ENCODE measurements around the gene GPR32. TPM values are rescaled to one million over a fixed set of nuclear protein-coding genes. Genes with fewer than 3 reads are reported as not detected.

GPR32 gene
- total and polyA plus RNA-seq, 3 donors from 2014 or later: not detected

DNA sequence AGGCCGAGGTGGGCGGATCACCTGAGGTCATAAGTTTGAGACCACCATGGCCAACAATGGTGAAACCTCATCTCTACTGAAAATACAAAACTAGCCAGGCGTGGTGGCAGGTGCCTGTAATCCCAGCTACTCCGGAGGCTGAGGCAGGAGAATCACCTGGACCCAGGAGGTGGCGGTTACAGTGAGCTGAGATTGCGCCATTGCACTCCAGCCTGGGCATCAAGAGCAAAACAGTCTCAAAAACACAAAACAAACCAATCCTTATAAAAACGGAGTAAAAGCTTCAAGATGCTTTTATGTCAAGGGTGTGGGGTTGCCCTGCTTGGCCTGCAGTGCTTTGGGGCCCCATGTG lies 27.1 kb downstream of the GPR32 start:
- TF ChIP-seq, protein P1, sequence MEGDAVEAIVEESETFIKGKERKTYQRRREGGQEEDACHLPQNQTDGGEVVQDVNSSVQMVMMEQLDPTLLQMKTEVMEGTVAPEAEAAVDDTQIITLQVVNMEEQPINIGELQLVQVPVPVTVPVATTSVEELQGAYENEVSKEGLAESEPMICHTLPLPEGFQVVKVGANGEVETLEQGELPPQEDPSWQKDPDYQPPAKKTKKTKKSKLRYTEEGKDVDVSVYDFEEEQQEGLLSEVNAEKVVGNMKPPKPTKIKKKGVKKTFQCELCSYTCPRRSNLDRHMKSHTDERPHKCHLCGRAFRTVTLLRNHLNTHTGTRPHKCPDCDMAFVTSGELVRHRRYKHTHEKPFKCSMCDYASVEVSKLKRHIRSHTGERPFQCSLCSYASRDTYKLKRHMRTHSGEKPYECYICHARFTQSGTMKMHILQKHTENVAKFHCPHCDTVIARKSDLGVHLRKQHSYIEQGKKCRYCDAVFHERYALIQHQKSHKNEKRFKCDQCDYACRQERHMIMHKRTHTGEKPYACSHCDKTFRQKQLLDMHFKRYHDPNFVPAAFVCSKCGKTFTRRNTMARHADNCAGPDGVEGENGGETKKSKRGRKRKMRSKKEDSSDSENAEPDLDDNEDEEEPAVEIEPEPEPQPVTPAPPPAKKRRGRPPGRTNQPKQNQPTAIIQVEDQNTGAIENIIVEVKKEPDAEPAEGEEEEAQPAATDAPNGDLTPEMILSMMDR (IDR thresholded peaks at IDR 0.05): no peak
- no peak for TF ChIP-seq POLR2A (IDR thresholded peaks at IDR 0.05)
- Histone ChIP-seq H3K36me3 (ENCODE audit: low read depth, missing control alignments) (no peaks in the 10 kb centered on the region), H3K9me3 (no peaks in the 10 kb centered on the region), H3K4me3 (no peak overlapping the region), H3K27me3 (no peaks in the 10 kb centered on the region), H3K4me1 (peaks cover 2% of the 10 kb centered on the region), H3K27ac (no peak overlapping the region)
- WGBS, 2 donors: 91 to 92% methylated on average over 7 of the region's 7 CpGs
- DNase-seq: no peak
- intact Hi-C loops (cut with DNase I; ENCODE audit: low total_unique reads): loop anchor here (10.0 kb wide), 1 partner anchor 433 kb away; the partner anchor contains the start of gene NAPSA

DNA sequence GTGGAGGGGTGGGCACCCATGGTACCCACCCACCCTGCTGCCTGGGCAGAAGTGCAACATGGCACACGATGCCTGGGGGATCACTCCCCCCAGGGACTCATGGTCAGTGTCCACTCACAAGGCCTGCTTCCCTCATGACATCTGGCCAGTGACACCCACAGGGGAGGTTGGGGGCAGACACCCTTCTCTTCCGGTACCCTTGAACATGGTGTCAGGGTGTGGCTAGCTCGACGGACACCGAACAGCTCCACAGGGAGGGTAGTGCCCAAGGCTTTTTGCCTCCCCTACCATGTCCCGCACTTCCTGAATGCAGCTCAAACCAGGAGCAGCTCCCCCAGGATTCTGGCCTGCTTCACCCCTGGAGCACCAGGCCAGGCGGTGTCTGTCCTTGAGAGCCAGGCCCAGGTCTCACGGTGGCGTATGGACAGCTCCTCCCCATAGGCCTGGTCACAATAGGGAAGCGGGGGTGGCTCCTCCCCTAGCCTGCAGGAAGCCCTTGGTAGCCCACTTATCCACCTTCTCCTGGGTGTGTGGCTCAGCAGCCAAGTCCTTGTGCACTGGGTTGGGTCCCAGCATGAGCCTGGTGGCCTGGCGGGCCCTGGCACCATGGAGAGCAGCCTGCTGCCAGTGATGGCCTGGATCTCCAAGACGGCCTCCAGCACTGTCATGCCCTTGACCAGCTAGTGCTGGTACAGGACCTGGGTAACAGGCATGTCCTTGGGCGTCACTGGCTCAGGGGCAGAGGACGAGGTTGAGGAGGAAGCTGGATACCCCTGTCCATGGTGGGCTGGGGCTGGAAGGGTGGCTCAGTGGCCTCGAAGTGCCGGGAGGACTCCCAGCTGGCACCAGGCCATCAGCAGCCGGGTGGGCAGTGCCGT lies 27.8 kb downstream of the GPR32 start:
- DNase-seq: no peak
- Histone ChIP-seq H3K4me1 (peaks cover 6% of the 10 kb centered on the region), H3K27me3 (no peaks in the 10 kb centered on the region), H3K36me3 (ENCODE audit: low read depth, missing control alignments) (no peaks in the 10 kb centered on the region), H3K27ac (no peak overlapping the region), H3K4me3 (no peak overlapping the region), H3K9me3 (no peaks in the 10 kb centered on the region)
- WGBS, 2 donors: 71% methylated on average over 17 of the region's 18 CpGs; no CpG with 5 or more reads in 1 of the 2 donors
- no peak for TF ChIP-seq POLR2A (IDR thresholded peaks at IDR 0.05)
- TF ChIP-seq, protein P1 (IDR thresholded peaks at IDR 0.05): no peak
- intact Hi-C loops (cut with DNase I; ENCODE audit: low total_unique reads): loop anchor here (10.0 kb wide), 1 partner anchor 433 kb away; the partner anchor contains the start of gene NAPSA

DNA sequence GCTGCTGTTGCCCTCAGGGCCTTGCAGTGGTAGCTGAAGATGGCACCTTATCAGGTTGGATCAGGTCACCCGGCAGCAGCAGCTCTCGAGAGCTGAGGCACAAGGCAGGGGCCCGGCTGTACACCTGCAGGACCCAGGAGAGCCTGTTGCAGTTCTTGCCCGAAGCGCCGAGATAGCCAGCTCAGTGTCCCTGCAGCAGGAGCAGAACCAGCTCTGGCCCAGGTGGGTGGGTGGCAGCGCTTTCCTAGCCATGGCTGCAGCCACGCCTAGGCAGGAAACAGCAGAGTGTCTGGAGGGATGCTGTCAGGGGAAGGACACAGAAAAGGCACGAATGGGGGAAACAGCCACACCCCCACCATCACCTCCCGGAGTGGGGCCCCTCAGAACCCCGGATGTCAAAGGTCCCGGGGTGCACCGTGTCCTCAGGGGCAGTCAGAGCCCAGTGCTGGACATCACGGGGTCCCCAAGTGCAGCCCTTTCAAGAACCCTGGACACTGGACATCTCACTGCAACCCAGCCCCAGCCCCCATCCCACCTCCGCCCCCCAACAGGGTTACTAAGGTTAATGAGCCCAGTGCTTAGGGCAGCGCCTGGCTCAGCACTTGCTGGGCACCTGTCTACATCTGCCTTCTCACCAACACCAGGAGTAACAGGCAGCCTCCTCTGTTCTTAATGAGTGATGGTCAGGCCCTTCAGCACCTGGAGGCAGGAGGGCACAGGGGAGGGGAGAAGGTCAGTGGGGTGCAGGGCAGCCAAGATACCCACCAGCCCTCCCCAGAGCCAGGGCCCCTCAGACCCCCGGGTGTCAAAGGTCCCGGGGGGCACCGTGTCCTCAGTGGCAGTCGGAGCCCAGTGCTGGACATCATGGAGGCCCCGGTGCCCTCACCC lies 28.6 kb downstream of the GPR32 start:
- Histone ChIP-seq H3K4me3 (no peak overlapping the region), H3K9me3 (no peaks in the 10 kb centered on the region), H3K27ac (no peak overlapping the region), H3K27me3 (no peaks in the 10 kb centered on the region), H3K4me1 (peaks cover 15% of the 10 kb centered on the region), H3K36me3 (ENCODE audit: low read depth, missing control alignments) (no peaks in the 10 kb centered on the region)
- intact Hi-C loops (cut with DNase I; ENCODE audit: low total_unique reads): loop anchor here (10.0 kb wide), 1 partner anchor 434 kb away; the partner anchor contains the start of gene NAPSA
- TF ChIP-seq POLR2A (IDR thresholded peaks at IDR 0.05): no peak
- TF ChIP-seq, protein P1 (IDR thresholded peaks at IDR 0.05): no peak
- WGBS, 2 donors: 86 to 87% methylated on average over 6 to 20 of the region's 21 CpGs
- DNase-seq: no peak

DNA sequence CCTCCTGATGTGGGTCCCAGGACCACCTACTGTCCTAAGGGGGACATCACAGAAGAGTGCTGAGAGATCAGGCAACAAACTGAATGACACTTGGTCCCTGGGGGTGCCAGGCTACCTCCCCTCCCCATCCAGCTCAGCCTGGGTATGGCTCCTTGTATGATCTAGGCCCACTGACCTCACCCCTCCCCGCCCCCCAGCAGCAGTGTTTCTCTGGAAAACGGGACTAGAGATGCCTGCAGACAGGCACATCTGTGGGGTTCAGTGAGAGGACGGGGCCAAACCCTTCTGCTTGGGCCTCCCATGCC lies 29.2 kb downstream of the GPR32 start:
- H3K36me3 ChIP-seq (ENCODE audit: low read depth, missing control alignments): no peaks in the 10 kb centered on the region
- WGBS, 2 donors: 67 to 78% methylated on average over 3 of the region's 3 CpGs
- no peak for TF ChIP-seq POLR2A (IDR thresholded peaks at IDR 0.05)
- TF ChIP-seq, protein P1 (IDR thresholded peaks at IDR 0.05): no peak
- intact Hi-C loops (cut with DNase I; ENCODE audit: low total_unique reads): loop anchor here (10.0 kb wide), 1 partner anchor 435 kb away; the partner anchor contains the start of gene NAPSA
- H3K27ac ChIP-seq: no peak overlapping the region
- no peaks in the 10 kb centered on the region for H3K9me3 ChIP-seq
- no peak overlapping the region for H3K4me3 ChIP-seq
- peaks cover 15% of the 10 kb centered on the region for H3K4me1 ChIP-seq
- no peak for DNase-seq
- no peaks in the 10 kb centered on the region for H3K27me3 ChIP-seq

All from testis (tissue), 3 donors.